ENCODE results near the gene HNMT. TPM values are rescaled to one million over a fixed set of nuclear protein-coding genes. Genes with fewer than 3 reads are reported as not detected.

The HNMT gene
- total RNA-seq, 2 experiments from 2014 or later: 0.78 TPM; not detected in 1

GRCh38 chr2:137942037-137942832 lies 22.0 kb upstream of the HNMT start:
- Histone ChIP-seq H3K4me1 (ENCODE audit: insufficient read depth, low read length) (no peaks in the 10 kb centered on the region), H3K4me3 (ENCODE audit: low read length) (no peak overlapping the region), H3K36me3 (ENCODE audit: insufficient read depth, low read length) (no peaks in the 10 kb centered on the region), H3K27ac (ENCODE audit: low read depth in 1 of 2, low read length in 2 of 2) (no peak overlapping the region), H3K9me3 (ENCODE audit: control insufficient read depth in 1 of 2, insufficient read depth in 1 of 2, low read length in 2 of 2) (no peaks in the 10 kb centered on the region), H3K27me3 (ENCODE audit: control insufficient read depth in 1 of 2, insufficient read depth in 2 of 2, low read length in 2 of 2) (no peaks in the 10 kb centered on the region)
- Mint-ChIP-seq H3K4me3 (no peak overlapping the region), H3K9me3 (no peaks in the 10 kb centered on the region), H3K27me3 (no peaks in the 10 kb centered on the region), H3K36me3 (ENCODE audit: low read depth) (no peaks in the 10 kb centered on the region), H3K4me1 (ENCODE audit: low read depth) (no peaks in the 10 kb centered on the region), H3K27ac (no peak overlapping the region)
- ChIA-PET CTCF (no interaction called here), POLR2A (no interaction called here)
- DNase-seq (no peak), ATAC-seq (ENCODE audit: poor library complexity) (no peak)
- no peak for TF ChIP-seq CTCF (IDR thresholded peaks at IDR 0.05)
- intact Hi-C loops (cut with DNase I, micrococcal nuclease): no loop called here

- H3K27me3 Mint-ChIP-seq: no peaks in the 10 kb centered on the region
- intact Hi-C loops (cut with DNase I, micrococcal nuclease): no loop called here
- no peak for TF ChIP-seq CTCF (IDR thresholded peaks at IDR 0.05)
- ATAC-seq (ENCODE audit: poor library complexity) (no peak), DNase-seq (no peak)
- H3K27ac Mint-ChIP-seq: no peak overlapping the region
- POLR2A ChIA-PET: no interaction called here
- H3K9me3 Mint-ChIP-seq: no peaks in the 10 kb centered on the region
- CTCF ChIA-PET: no interaction called here
- H3K36me3 Mint-ChIP-seq (ENCODE audit: low read depth): no peaks in the 10 kb centered on the region
- Histone ChIP-seq H3K27ac (ENCODE audit: low read depth in 1 of 2, low read length in 2 of 2) (no peak overlapping the region), H3K36me3 (ENCODE audit: insufficient read depth, low read length) (no peaks in the 10 kb centered on the region), H3K4me1 (ENCODE audit: insufficient read depth, low read length) (no peaks in the 10 kb centered on the region), H3K9me3 (ENCODE audit: control insufficient read depth in 1 of 2, insufficient read depth in 1 of 2, low read length in 2 of 2) (no peaks in the 10 kb centered on the region), H3K4me3 (ENCODE audit: low read length) (no peak overlapping the region), H3K27me3 (ENCODE audit: control insufficient read depth in 1 of 2, insufficient read depth in 2 of 2, low read length in 2 of 2) (no peaks in the 10 kb centered on the region)
- no peak overlapping the region for H3K4me3 Mint-ChIP-seq
- H3K4me1 Mint-ChIP-seq (ENCODE audit: low read depth): no peaks in the 10 kb centered on the region
Observed at GRCh38 chr2:137942833-137943677, 21.2 kb upstream of the HNMT start.

GRCh38 chr2:137943678-137944347 lies 20.5 kb upstream of the HNMT start:
- no peaks in the 10 kb centered on the region for H3K36me3 Mint-ChIP-seq (ENCODE audit: low read depth)
- H3K4me1 Mint-ChIP-seq (ENCODE audit: low read depth): no peaks in the 10 kb centered on the region
- H3K9me3 Mint-ChIP-seq: no peaks in the 10 kb centered on the region
- CTCF ChIA-PET: no interaction called here
- no peak overlapping the region for H3K27ac Mint-ChIP-seq
- ATAC-seq (ENCODE audit: poor library complexity) (no peak), DNase-seq (no peak)
- POLR2A ChIA-PET: no interaction called here
- Histone ChIP-seq H3K4me3 (ENCODE audit: low read length) (no peak overlapping the region), H3K27me3 (ENCODE audit: control insufficient read depth in 1 of 2, insufficient read depth in 2 of 2, low read length in 2 of 2) (no peaks in the 10 kb centered on the region), H3K27ac (ENCODE audit: low read depth in 1 of 2, low read length in 2 of 2) (no peak overlapping the region), H3K4me1 (ENCODE audit: insufficient read depth, low read length) (no peaks in the 10 kb centered on the region), H3K36me3 (ENCODE audit: insufficient read depth, low read length) (no peaks in the 10 kb centered on the region), H3K9me3 (ENCODE audit: control insufficient read depth in 1 of 2, insufficient read depth in 1 of 2, low read length in 2 of 2) (no peaks in the 10 kb centered on the region)
- no peak for TF ChIP-seq CTCF (IDR thresholded peaks at IDR 0.05)
- H3K4me3 Mint-ChIP-seq: no peak overlapping the region
- intact Hi-C loops (cut with DNase I, micrococcal nuclease): no loop called here
- H3K27me3 Mint-ChIP-seq: no peaks in the 10 kb centered on the region
